ENCODE measurements around the gene MPG.
A peak's percentile ranks its signal among the peaks of the same experiment; 100 is the strongest.

Gene MPG

DNA sequence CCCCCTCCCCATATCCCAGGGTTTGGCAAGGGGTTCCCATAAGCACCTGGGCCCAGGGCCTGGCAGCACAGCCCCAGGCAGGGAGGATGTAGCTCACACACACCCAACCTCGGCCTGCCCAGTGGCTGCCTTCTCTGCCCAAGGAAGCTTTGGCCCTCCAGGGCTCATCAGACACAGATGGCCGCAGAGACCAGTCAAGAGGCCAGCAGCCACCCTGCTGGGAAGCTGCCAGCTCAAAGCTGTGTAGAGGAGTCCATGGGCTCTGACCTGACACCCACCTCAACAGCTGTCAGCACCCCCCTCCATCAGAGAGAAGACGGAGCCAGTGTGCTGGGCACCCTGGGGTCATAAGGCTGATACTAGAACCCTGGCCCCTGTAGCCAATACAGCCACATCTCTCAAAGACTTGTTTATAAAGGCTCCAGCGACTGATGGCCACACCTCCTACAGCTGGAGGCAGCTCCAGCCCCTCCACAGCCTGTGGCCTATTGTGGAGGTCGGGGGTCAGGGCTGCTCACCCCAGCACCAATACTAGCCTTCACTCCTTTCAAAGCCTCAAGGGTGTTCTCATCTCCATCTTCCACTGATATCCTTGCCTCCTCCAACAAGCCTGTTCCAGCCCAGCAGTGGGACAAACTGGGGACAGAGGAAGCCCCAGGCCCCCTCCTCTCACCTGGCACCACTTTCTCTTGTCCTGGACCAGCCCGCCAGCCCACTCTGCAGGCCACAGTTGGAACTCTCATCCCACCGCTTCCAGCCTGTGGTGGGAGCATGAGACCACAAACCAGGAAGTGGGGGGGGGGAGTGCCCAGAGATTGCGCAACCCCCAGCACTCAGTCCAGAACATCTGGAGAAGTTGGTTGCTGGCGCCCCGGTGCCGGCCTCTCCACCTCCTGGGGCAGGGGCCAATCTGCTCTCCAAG is 2.2 kb upstream of the MPG start:
- TF ChIP-seq, protein P1, sequence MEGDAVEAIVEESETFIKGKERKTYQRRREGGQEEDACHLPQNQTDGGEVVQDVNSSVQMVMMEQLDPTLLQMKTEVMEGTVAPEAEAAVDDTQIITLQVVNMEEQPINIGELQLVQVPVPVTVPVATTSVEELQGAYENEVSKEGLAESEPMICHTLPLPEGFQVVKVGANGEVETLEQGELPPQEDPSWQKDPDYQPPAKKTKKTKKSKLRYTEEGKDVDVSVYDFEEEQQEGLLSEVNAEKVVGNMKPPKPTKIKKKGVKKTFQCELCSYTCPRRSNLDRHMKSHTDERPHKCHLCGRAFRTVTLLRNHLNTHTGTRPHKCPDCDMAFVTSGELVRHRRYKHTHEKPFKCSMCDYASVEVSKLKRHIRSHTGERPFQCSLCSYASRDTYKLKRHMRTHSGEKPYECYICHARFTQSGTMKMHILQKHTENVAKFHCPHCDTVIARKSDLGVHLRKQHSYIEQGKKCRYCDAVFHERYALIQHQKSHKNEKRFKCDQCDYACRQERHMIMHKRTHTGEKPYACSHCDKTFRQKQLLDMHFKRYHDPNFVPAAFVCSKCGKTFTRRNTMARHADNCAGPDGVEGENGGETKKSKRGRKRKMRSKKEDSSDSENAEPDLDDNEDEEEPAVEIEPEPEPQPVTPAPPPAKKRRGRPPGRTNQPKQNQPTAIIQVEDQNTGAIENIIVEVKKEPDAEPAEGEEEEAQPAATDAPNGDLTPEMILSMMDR (IDR thresholded peaks at IDR 0.05; ENCODE audit: borderline replicate concordance, insufficient read depth, low read depth, low read length), result no peak
- no peak overlapping the region for H3K4me3 ChIP-seq (ENCODE audit: low read depth, low read length)

DNA sequence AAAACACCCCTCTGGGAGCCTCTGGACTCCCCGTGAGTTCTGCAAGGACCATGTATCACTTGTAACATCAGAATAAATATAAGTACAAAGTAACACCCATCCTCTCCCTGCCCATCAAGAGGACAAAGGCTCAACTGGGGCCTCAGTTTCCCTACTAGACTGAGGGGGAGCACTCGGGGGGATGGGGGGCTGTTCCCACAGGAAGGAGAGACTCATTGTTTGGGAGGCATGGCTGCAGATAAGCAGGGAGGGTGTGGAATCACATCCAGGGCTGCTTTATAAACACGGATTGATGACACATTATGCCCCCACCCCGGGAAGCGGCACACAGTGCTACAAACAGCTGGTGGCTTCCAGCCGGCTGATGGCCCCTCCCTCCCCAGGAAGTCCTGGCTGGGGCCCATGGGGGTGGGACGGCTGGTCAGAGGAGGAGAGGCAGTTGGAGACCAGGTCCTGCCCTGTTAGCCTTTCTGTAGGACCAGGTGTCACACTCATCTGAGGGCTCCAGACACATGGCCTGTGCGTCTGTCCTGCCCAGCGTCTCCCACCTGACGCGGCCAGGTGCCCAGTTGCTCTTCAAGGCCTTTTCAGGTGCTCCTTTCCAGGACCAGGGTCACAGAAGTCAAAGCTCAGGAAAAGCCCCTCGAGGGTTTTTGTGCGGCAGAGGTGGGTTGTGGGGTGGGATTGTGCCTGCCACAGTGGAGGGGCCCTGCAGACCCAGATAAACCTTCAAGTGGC is 1.3 kb upstream of the MPG start:
- TF ChIP-seq, protein P1 (IDR thresholded peaks at IDR 0.05; ENCODE audit: borderline replicate concordance, insufficient read depth, low read depth, low read length), result no peak
- peak overlapping the region; percentile 77 for H3K4me3 ChIP-seq (ENCODE audit: low read depth, low read length)

DNA sequence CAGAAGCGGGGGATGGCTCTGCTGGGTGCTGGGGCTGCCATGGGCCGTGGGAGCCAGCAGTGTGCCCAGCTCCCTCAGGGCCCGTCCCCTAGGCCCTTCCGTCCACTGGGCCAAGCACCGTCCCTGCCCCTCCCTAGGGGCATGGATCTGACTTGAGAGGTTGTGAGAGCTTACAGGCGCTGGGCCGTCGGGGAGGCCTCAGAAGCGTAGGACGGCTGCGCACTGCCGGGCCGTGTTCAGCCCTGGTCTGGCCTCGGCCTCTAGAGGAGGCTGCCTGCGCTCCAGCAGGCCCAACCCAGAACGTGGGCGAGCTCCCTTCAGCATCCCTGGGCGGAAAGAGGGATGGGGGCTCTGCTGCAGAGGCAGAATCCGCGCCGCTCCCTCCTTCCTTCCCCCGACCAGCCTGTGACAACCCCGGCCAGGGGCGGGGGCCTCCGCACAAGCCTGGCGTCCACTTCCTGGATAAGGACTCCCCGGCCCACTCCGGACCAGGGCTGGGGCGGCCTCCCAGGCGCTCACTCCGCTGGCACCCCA is 685 bp upstream of the MPG start:
- TF ChIP-seq, protein P1 (IDR thresholded peaks at IDR 0.05; ENCODE audit: borderline replicate concordance, insufficient read depth, low read depth, low read length), result no peak

DNA sequence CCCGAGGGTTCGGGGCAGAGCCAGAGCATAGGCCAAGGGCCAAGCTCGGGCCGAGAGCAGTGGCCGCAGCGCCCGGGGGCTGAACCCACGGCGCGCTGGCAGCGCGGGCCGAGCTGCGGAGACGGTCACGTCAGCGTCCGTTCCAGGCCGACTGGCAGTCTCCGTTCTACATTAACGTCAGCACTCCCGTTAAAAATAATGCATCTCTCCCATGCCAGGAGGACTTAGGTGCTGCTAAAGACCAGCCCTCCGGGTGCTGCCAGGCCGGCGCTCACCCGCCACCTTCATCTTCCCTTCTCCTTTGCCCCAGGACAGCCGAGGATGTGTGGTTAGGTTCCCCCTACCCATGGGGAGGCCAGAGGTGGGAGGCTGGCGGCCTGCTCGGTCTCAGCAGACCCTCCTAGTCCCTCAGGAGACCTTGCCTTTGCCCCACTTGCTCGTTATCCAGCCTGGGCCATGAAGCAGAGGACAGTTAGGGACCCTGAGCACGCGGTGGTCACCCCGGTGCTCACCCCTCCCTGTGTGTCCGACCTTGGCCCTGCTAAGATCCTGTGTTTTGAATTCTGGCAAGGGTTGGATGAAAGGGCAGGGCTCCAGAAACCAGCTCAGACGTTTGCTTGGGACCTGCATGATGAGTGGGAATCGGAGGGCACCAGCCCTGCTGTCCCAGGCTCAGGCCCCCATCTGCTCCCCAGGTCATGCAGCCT is 572 bp downstream of the MPG start:
- TF ChIP-seq, protein P1 (IDR thresholded peaks at IDR 0.05; ENCODE audit: borderline replicate concordance, insufficient read depth, low read depth, low read length), result no peak

More for the DNA sequence above, 685 bp upstream of the MPG start:
- peak overlapping the region; percentile 77 for H3K4me3 ChIP-seq (ENCODE audit: low read depth, low read length)

DNA sequence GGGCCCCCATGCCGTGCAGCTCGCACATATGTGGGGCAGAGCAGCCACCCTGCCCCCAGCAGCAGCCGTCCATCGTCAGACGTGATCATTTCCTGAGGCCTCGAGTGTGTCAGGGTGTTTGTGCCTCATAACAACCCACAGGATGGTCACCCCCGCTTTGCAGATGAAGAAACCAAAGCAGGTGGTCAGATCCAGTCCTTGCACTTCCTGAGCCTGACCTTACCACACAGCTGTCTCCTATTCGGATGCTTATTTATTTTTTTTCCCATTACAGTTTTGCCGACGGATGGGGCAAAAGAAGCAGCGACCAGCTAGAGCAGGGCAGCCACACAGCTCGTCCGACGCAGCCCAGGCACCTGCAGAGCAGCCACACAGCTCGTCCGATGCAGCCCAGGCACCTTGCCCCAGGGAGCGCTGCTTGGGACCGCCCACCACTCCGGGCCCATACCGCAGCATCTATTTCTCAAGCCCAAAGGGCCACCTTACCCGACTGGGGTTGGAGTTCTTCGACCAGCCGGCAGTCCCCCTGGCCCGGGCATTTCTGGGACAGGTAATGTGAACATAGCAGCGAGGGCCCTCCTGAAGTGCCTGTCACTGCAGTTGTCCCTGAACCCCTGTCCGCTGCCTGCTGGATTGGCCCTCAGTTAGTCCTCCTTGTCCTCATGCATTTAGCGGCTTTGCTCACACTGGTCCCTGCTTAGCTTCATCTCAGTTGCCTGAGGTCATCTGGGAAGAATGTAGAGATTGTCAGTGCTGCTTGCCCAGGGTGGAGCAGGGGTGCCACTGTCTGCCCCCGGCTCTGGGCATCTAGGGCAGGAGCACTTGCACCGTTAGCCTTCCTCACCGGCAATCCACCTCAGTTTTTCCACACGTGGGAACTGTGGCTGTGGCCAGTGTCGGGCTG is 1.4 kb downstream of the MPG start:
- TF ChIP-seq, protein P1 (IDR thresholded peaks at IDR 0.05; ENCODE audit: borderline replicate concordance, insufficient read depth, low read depth, low read length), result no peak

More for the DNA sequence above, 572 bp downstream of the MPG start:
- H3K4me3 ChIP-seq (ENCODE audit: low read depth, low read length), result peak overlapping the region; percentile 77

DNA sequence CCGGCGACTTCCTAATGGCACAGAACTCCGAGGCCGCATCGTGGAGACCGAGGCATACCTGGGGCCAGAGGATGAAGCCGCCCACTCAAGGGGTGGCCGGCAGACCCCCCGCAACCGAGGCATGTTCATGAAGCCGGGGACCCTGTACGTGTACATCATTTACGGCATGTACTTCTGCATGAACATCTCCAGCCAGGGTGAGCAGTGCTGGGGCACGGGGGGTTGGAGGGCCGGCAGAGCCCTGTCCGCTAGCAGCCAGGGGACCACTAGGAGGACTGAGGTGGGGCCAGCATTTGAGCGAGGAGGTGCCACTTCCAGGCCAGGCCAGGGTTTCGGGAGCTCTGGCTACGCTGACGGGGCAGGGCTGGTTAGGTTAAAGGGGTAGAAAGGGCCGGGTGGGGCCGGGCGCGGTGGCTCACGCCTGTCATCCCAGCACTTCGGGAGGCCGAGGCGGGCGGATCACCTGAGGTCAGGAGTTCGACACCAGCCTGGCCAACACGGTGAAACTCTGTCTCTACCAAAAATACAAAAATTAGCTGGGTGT is 5.1 kb downstream of the MPG start:
- H3K4me3 ChIP-seq (ENCODE audit: low read depth, low read length), result no peak overlapping the region
- TF ChIP-seq, protein P1 (IDR thresholded peaks at IDR 0.05; ENCODE audit: borderline replicate concordance, insufficient read depth, low read depth, low read length), result no peak

More for the DNA sequence above, 1.4 kb downstream of the MPG start:
- H3K4me3 ChIP-seq (ENCODE audit: low read depth, low read length), result peak overlapping the region; percentile 77
